Measurements from ENCODE around the gene TIMM50. TPM values are rescaled to one million over a fixed set of nuclear protein-coding genes. Genes with fewer than 3 reads are reported as not detected.

Gene TIMM50
- total and polyA plus RNA-seq, 2 of the 8 experiments (the other 6 are each of a cell fraction or from before 2014, with no cell fraction given) = 155 to 187 TPM

DNA sequence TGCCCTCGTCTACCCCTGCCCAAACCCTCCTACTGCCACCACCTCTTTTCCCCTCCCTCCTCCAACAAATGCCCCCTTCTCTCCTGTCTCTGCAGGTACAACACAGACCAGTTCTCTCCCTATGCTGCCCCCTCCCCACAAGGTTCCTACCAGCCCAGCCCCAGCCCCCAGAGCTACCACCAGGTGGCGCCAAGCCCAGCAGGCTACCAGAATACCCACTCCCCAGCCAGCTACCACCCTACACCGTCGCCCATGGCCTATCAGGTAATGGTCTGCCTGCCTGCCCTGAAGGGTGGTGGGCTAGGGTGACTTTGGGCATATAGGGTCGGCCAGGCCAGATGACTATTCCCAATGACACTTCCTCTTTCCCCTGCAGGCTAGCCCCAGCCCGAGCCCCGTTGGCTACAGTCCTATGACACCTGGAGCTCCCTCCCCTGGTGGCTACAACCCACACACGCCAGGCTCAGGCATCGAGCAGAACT, 6.5 kb upstream of the TIMM50 start:
- Histone ChIP-seq H2BK12ac (ENCODE audit: low read depth, low read length) (no peak overlapping the region), H3K79me2 (ENCODE audit: control insufficient read depth in 1 of 2, insufficient read depth in 2 of 2, low read length in 2 of 2) (no peaks in the 10 kb centered on the region), H2BK120ac (replicated peaks; ENCODE audit: low read depth, low read length) (no peak overlapping the region), H2AK5ac (ENCODE audit: low read depth, low read length) (no peak overlapping the region), H2AFZ (ENCODE audit: low read length) (no peak overlapping the region), H3K23me2 (ENCODE audit: low read depth, low read length) (no peaks in the 10 kb centered on the region; the same call in 1 of the 2 replicates), H3K4me3 (ENCODE audit: extremely low read depth in 1 of 4, insufficient read depth in 2 of 4, low read depth in 3 of 4, low read length in 4 of 4) (no peak overlapping the region), H3K36me3 (ENCODE audit: control insufficient read depth in 2 of 4, insufficient read depth in 4 of 4, low read length in 3 of 4) (peaks cover 26 to 50% (median 47%) of the 10 kb centered on the region in 4 experiments), H2BK15ac (ENCODE audit: low read length) (no peak overlapping the region), H3K56ac (replicated peaks; ENCODE audit: insufficient read length, low read depth, low read length) (no peak overlapping the region), H3K14ac (ENCODE audit: insufficient read length) (no peak overlapping the region), H4K8ac (ENCODE audit: extremely low read depth, insufficient read depth, low read length) (peak overlapping the region; percentile 54), H3K4me1 (replicated peaks in 1 of 4; ENCODE audit: control insufficient read depth in 3 of 4, insufficient read depth in 4 of 4, low read length in 3 of 4) (no peaks in the 10 kb centered on the region; a peak in 1 of 7 replicates), H4K91ac (replicated peaks; ENCODE audit: insufficient read length, low read length) (no peak overlapping the region), H3K4me2 (ENCODE audit: insufficient read depth in 1 of 2, low read depth in 2 of 2, low read length in 2 of 2) (no peak overlapping the region), H4K5ac (ENCODE audit: insufficient read length, low read depth, low read length) (no peak overlapping the region), H3K27me3 (replicated peaks in 1 of 4; ENCODE audit: control insufficient read depth in 3 of 4, extremely low read depth in 1 of 4, insufficient read depth in 3 of 4, low read length in 3 of 4) (no peaks in the 10 kb centered on the region), H4K20me1 (replicated peaks in 1 of 2; ENCODE audit: control insufficient read depth in 1 of 2, insufficient read depth in 2 of 2, low read length in 2 of 2) (peaks cover 6 to 11% of the 10 kb centered on the region in 2 experiments), H3K18ac (ENCODE audit: extremely low read depth, low read length) (no peak overlapping the region), H3K27ac (ENCODE audit: low read depth, low read length) (no peak overlapping the region), H3K9ac (replicated peaks in 1 of 4; ENCODE audit: extremely low read depth in 1 of 4, low read depth in 3 of 4, low read length in 3 of 4) (no peak overlapping the region), H3K23ac (ENCODE audit: insufficient read length) (no peak overlapping the region), H3K9me3 (ENCODE audit: insufficient read depth in 2 of 2, low read depth in 1 of 2, low read length in 1 of 2) (no peaks in the 10 kb centered on the region), H2BK5ac (ENCODE audit: low read depth, low read length) (no peak overlapping the region), H3K79me1 (ENCODE audit: low read depth, low read length) (peaks cover 3% of the 10 kb centered on the region; the same call in 1 of the 2 replicates), H3K4ac (replicated peaks; ENCODE audit: insufficient read length, low read depth, low read length) (no peak overlapping the region), H2BK20ac (ENCODE audit: low read length) (no peak overlapping the region)
- CTCF ChIA-PET (ENCODE audit: partially characterized antibody) = interaction anchor here (0.7 to 5.6 kb wide), 41 partner anchors 9 to 199 kb away, joined by 3 to 78 read pairs (median 6); partner anchors contain the start of genes DLL3, EID2, EID2B and PLEKHG2
- FAIRE-seq (no peak), DNase-seq (ENCODE audit: low read depth in 1 of 2, low spot score in 2 of 2) (peak in 1 of 2 experiments; percentile 96)
- POLR2A ChIA-PET (ENCODE audit: partially characterized antibody) = interaction anchor here (0.7 to 5.3 kb wide), 13 partner anchors 12 to 104 kb away, joined by 3 to 20 read pairs (median 4); partner anchors contain the start of genes EID2B, MED29, PAF1 and RPS16
- TF ChIP-seq, protein P1, sequence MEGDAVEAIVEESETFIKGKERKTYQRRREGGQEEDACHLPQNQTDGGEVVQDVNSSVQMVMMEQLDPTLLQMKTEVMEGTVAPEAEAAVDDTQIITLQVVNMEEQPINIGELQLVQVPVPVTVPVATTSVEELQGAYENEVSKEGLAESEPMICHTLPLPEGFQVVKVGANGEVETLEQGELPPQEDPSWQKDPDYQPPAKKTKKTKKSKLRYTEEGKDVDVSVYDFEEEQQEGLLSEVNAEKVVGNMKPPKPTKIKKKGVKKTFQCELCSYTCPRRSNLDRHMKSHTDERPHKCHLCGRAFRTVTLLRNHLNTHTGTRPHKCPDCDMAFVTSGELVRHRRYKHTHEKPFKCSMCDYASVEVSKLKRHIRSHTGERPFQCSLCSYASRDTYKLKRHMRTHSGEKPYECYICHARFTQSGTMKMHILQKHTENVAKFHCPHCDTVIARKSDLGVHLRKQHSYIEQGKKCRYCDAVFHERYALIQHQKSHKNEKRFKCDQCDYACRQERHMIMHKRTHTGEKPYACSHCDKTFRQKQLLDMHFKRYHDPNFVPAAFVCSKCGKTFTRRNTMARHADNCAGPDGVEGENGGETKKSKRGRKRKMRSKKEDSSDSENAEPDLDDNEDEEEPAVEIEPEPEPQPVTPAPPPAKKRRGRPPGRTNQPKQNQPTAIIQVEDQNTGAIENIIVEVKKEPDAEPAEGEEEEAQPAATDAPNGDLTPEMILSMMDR (IDR thresholded peaks at IDR 0.05; ENCODE audit: control extremely low read depth in 1 of 3, insufficient read depth in 1 of 3, low read depth in 1 of 3, low read length in 3 of 3) = peak; percentile 89 to 96 (median 92)
- peak; percentile 61 to 72 for TF ChIP-seq RAD21 (IDR thresholded peaks at IDR 0.05 in 1 of 2, conservative IDR thresholded peaks at IDR 0.05 in 1 of 2; ENCODE audit: low read depth in 2 of 2, low read length in 2 of 2)
- no peak for TF ChIP-seq GTF2F1 (IDR thresholded peaks at IDR 0.05; ENCODE audit: borderline replicate concordance, low read depth, low read length)
- no peak for TF ChIP-seq RBBP5 (IDR thresholded peaks at IDR 0.05; ENCODE audit: borderline replicate concordance, low read depth, low read length)
- WGBS, 2 experiments (ENCODE audit: extremely low coverage in 1 of 2, insufficient coverage in 1 of 2, insufficient read length in 1 of 2, insufficient replicate concordance in 2 of 2, low coverage in 1 of 2, low lambda C conversion rate in 2 of 2, missing lambda C conversion rate in 1 of 2) = 61% methylated on average over 9 of the region's 9 CpGs; no CpG with 5 or more reads in 1 of the 2 experiments

Data from H1 (cell line).